Astrocyte (in vitro differentiated cells and primary cell): ENCODE measurements around the gene CERS1. TPM values are rescaled to one million over a fixed set of nuclear protein-coding genes. Genes with fewer than 3 reads are reported as not detected.

Source experiments
- DNase-seq: peaks from one replicate; pipeline ENCODE4 v3.0.0-alpha.2; 2010; ENCODE audit warnings: low read depth
- FAIRE-seq: peaks from 2 replicates; lab custom pipeline; 2011; peaks lifted over from hg19 to GRCh38; lab: Jason Lieb, UNC
- H2AFZ ChIP-seq: 2 replicates; pipeline ENCODE4 v1.6.0; 2012; ENCODE audit warnings: low read depth, low read length, inconsistent platforms
- H3K27ac ChIP-seq: 2 replicates; pipeline ENCODE4 v1.5.1; 2011; ENCODE audit warnings: low read depth, low read length, inconsistent platforms
- H3K27me3 ChIP-seq: 2 replicates; pipeline ENCODE4 v1.6.0; 2011; ENCODE audit warnings: low read length, inconsistent platforms; ENCODE audit not compliant: insufficient read depth
- H3K36me3 ChIP-seq: 2 replicates; pipeline ENCODE4 v1.5.1; 2011; ENCODE audit warnings: low read length, inconsistent platforms; ENCODE audit not compliant: insufficient read depth
- H3K4me1 ChIP-seq: 2 replicates; pipeline ENCODE4 v1.5.1; 2011; ENCODE audit warnings: low read length, inconsistent platforms; ENCODE audit not compliant: insufficient read depth
- H3K4me2 ChIP-seq: 2 replicates; pipeline ENCODE4 v1.6.0; 2012; ENCODE audit warnings: low read length, inconsistent platforms
- H3K4me3 ChIP-seq: 2 replicates; pipeline ENCODE4 v1.5.1; 2011; ENCODE audit warnings: low read depth, mild to moderate bottlenecking, low read length, inconsistent platforms; ENCODE audit not compliant: insufficient read depth
- H3K79me2 ChIP-seq: 2 replicates; pipeline ENCODE4 v1.6.0; 2012; ENCODE audit warnings: mild to moderate bottlenecking, low read length, inconsistent platforms; ENCODE audit not compliant: insufficient read depth
- H3K9ac ChIP-seq: 2 replicates; pipeline ENCODE4 v1.6.0; 2012; ENCODE audit warnings: mild to moderate bottlenecking, low read length, inconsistent platforms
- H3K9me3 ChIP-seq: 2 replicates; pipeline ENCODE4 v1.5.1; 2012; ENCODE audit warnings: low read depth, mild to moderate bottlenecking, low read length, inconsistent platforms; ENCODE audit not compliant: insufficient read depth
- H4K20me1 ChIP-seq: 2 replicates; pipeline ENCODE4 v1.6.0; 2012; ENCODE audit warnings: low read length, inconsistent platforms; ENCODE audit not compliant: insufficient read depth
- H3K27ac Mint-ChIP-seq: one replicate; pipeline ENCODE4 v1.8.0; 2021; ENCODE audit warnings: mild to moderate bottlenecking, mixed read lengths; ENCODE audit not compliant: unreplicated experiment
- H3K27me3 Mint-ChIP-seq: one replicate; pipeline ENCODE4 v1.8.0; 2021; ENCODE audit warnings: low read depth, mixed read lengths; ENCODE audit not compliant: unreplicated experiment
- H3K36me3 Mint-ChIP-seq: one replicate; pipeline ENCODE4 v1.8.0; 2021; ENCODE audit warnings: low read depth, mixed read lengths; ENCODE audit not compliant: unreplicated experiment
- H3K4me1 Mint-ChIP-seq: one replicate; pipeline ENCODE4 v1.8.0; 2021; ENCODE audit warnings: low read depth, mixed read lengths; ENCODE audit not compliant: unreplicated experiment
- H3K4me3 Mint-ChIP-seq: one replicate; pipeline ENCODE4 v1.8.0; 2021; ENCODE audit warnings: mild to moderate bottlenecking, moderate library complexity, mixed read lengths; ENCODE audit not compliant: unreplicated experiment
- H3K9me3 Mint-ChIP-seq: one replicate; pipeline ENCODE4 v1.8.0; 2021; ENCODE audit warnings: mild to moderate bottlenecking, mixed read lengths; ENCODE audit not compliant: unreplicated experiment
- EZH2 ChIP-seq: IDR thresholded peaks from 2 replicates; pipeline ENCODE4 v1.6.1; 2012; ENCODE audit warnings: mild to moderate bottlenecking, low read length, inconsistent platforms; ENCODE audit not compliant: insufficient read depth
- total RNA-seq: library from RNA; stranded (reverse); gene quantifications from 2 replicates; pipeline ENCODE4 v1.2.1, GENCODE V29; 2021
- TF ChIP-seq, protein P1 (sequence below): IDR thresholded peaks from 2 replicates; pipeline ENCODE4 v1.5.1; 2011; ENCODE audit warnings: low read depth, mild to moderate bottlenecking, inconsistent platforms, low read length, moderate library complexity; ENCODE audit not compliant: insufficient read depth

The CERS1 gene
- total RNA-seq, 1 donor from 2014 or later = 6.8 TPM

DNA sequence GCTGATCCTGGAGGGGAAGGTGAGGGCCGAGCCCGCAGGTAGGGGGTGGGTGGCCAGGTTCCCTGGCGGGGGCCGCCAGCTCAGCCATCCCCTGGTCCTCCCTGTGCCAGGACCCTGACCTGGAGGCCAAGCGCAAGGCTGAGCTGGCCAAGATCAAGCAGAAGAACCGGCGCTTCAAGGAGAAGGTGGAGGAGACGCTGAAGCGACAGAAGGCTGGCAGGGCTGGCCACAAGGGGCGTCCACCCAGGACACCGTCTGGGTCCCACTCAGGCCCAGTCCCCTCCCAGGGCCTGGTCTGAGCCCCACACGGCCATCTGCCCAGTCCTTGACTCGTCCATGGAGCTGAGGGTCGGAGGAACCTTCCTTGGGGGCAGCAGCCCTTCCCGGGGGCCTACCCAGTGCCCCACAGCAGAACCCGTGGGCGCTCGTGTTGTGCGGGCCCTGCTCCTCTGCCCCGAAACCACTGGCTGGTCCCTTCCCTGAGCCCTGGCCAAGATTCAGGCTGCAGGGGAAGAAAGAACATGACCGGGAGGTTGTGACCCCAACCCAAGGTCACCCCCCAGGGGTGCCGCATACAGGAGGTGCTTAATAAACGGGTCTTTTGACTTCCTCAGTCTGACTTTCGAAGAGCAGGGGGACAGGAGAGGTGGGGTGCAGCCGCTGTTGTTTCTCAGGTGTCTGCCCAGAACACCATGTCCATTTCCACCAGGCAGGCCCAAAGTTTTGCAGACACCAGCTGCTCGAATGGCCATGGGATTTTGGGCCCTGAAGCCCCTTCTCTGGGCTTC, 32.3 kb upstream of the CERS1 start:
- Histone ChIP-seq H3K27ac (no peak overlapping the region), H3K9me3 (no peaks in the 10 kb centered on the region), H3K4me1 (no peaks in the 10 kb centered on the region), H3K9ac (no peak overlapping the region), H3K4me2 (no peak overlapping the region), H4K20me1 (peaks cover 56% of the 10 kb centered on the region), H3K79me2 (no peaks in the 10 kb centered on the region), H3K27me3 (no peaks in the 10 kb centered on the region), H3K36me3 (peaks cover 5% of the 10 kb centered on the region), H3K4me3 (no peak overlapping the region), H2AFZ (no peak overlapping the region)
- no peaks in the 10 kb centered on the region for H3K4me1 Mint-ChIP-seq
- no peaks in the 10 kb centered on the region for H3K9me3 Mint-ChIP-seq
- no peak overlapping the region for H3K27ac Mint-ChIP-seq
- H3K4me3 Mint-ChIP-seq = no peak overlapping the region
- FAIRE-seq = no peak
- no peaks in the 10 kb centered on the region for H3K27me3 Mint-ChIP-seq
- DNase-seq = no peak
- H3K36me3 Mint-ChIP-seq = peaks cover 24% of the 10 kb centered on the region
- no peak for TF ChIP-seq EZH2
- TF ChIP-seq, protein P1, sequence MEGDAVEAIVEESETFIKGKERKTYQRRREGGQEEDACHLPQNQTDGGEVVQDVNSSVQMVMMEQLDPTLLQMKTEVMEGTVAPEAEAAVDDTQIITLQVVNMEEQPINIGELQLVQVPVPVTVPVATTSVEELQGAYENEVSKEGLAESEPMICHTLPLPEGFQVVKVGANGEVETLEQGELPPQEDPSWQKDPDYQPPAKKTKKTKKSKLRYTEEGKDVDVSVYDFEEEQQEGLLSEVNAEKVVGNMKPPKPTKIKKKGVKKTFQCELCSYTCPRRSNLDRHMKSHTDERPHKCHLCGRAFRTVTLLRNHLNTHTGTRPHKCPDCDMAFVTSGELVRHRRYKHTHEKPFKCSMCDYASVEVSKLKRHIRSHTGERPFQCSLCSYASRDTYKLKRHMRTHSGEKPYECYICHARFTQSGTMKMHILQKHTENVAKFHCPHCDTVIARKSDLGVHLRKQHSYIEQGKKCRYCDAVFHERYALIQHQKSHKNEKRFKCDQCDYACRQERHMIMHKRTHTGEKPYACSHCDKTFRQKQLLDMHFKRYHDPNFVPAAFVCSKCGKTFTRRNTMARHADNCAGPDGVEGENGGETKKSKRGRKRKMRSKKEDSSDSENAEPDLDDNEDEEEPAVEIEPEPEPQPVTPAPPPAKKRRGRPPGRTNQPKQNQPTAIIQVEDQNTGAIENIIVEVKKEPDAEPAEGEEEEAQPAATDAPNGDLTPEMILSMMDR = no peak

DNA sequence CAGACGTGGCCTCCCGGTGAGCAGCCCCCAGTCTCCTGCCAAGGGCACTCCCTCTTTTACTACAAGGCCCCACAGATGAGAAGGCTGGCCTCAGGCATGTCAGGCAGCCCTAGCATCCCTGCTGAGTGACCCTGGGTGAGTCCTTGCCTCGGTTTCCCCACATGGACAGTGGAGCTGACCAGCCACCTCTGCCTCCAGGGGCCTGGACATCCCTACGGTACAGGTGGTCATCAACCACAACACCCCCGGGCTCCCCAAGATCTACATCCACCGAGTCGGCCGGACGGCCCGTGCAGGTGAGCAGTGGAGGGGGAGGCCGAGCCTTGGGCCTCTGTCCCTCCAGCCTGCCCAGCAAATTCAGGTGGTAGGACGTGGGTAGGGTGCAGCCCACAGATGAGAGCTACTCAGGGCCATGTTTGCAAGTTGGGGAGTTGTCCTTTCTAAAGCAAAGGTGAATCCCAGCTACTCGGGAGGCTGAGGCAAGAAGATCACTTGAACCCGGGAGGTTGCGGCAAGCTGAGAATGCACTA, 28.8 kb upstream of the CERS1 start:
- Histone ChIP-seq H3K36me3 (peaks cover 8% of the 10 kb centered on the region), H3K27ac (no peak overlapping the region), H4K20me1 (peaks cover 69% of the 10 kb centered on the region), H3K79me2 (peaks cover 28% of the 10 kb centered on the region), H3K4me2 (no peak overlapping the region), H2AFZ (no peak overlapping the region), H3K27me3 (no peaks in the 10 kb centered on the region), H3K9me3 (no peaks in the 10 kb centered on the region), H3K4me1 (peaks cover 5% of the 10 kb centered on the region), H3K9ac (no peak overlapping the region), H3K4me3 (no peak overlapping the region)
- Mint-ChIP-seq H3K4me1 (peaks cover 6% of the 10 kb centered on the region), H3K27me3 (no peaks in the 10 kb centered on the region), H3K36me3 (peaks cover 20% of the 10 kb centered on the region), H3K27ac (peak overlapping the region; percentile 93), H3K4me3 (peak overlapping the region; percentile 27), H3K9me3 (no peaks in the 10 kb centered on the region)
- DNase-seq (no peak), FAIRE-seq (no peak)
- TF ChIP-seq, protein P1 = no peak
- TF ChIP-seq EZH2 = no peak
